ENCODE measurements around the gene ACSL1. TPM values are rescaled to one million over a fixed set of nuclear protein-coding genes. Genes with fewer than 3 reads are reported as not detected.

Gene ACSL1
- total and polyA plus RNA-seq, 9 of the 15 experiments (the other 6 are each of a cell fraction or from before 2014, with no cell fraction given): 6.7 to 24.1 (median 15.0) TPM

GRCh38 chr4:184796906-184797305 lies 28.9 kb downstream of the ACSL1 start (continued):
- TF ChIP-seq CHD7 (IDR thresholded peaks at IDR 0.05; ENCODE audit: low read depth, low read length) (no peak), GTF2E2 (tag; IDR thresholded peaks at IDR 0.05) (no peak)

Data from K562 (cell line).